SU-DHL-6 (cell line): ENCODE measurements around the gene ZC3H18.

ENCODE experiments used
- CTCF ChIP-seq: fragments of 200-600 bp; sonication (generic); IDR thresholded peaks from one replicate; pipeline ENCODE4 v1.5.1; 2017; ENCODE audit warnings: antibody characterized with exemption, mild to moderate bottlenecking, low read length, moderate library complexity; ENCODE audit not compliant: insufficient read depth, poor library complexity, severe bottlenecking
- EZH2phosphoT487 ChIP-seq: fragments of 200-600 bp; sonication (generic), shearing (Covaris generic); conservative IDR thresholded peaks from 2 replicates; pipeline ENCODE4 v1.6.1; 2018; ENCODE audit warnings: mild to moderate bottlenecking, antibody characterized with exemption, low read length, moderate library complexity, mixed read lengths

GRCh38 chr16:88640498-88641247 is 70.5 kb downstream of the ZC3H18 start:
- TF ChIP-seq CTCF = no peak
- 0 out of 2 replicates have a peak, but pooled peaks have one; percentile 11 for TF ChIP-seq EZH2phosphoT487
